Measurements from ENCODE around the gene VWA7.

The VWA7 gene

DNA sequence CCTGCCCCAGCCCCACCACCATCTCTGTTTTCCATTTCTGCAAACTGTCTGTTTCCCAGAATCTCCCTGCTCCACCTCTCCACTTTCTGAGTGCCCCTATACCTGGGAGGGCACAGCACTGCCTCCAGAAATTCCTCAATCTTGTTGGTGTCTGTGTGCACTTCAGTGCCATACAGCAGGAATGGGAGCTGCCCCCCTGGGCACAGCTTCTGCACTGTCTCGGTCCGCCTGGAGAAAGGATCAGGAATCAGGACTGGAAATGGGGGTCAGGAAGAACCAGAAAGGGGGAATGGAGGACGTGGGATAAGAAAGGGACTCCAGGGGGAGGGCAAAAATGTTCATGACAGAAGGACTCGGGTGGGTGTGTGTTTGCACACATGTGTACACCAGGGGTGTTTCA lies 43.4 kb downstream of the VWA7 start:
- peak overlapping the region; percentile 93 for H3K27ac ChIP-seq (ENCODE audit: poor library complexity, severe bottlenecking)

DNA sequence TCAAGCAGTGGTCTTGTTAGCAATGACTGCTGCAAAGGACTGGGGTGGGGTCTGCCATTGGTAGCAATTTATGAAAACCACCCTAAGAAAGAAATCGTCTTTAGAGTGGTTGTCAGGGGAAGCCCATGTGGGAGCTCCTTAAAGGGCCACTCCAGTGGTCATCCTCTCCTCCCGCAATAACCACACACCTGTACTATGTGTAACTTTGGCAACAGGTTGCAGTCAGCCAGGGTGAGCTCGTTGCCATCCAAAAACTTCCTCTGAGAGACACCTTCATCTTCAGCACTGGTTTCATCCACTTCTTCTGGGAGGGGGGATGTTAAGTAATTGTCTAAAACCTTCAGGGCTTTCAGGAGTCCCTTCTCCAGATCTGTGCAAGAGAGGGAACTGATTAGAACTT lies 45.1 kb downstream of the VWA7 start:
- Histone ChIP-seq H3K27ac (ENCODE audit: poor library complexity, severe bottlenecking) (no peak overlapping the region), H3K4me1 (ENCODE audit: insufficient read depth, poor library complexity, severe bottlenecking) (peaks cover 19% of the 10 kb centered on the region), H3K9me3 (ENCODE audit: severe bottlenecking) (no peaks in the 10 kb centered on the region), H3K36me3 (ENCODE audit: low read depth) (peaks cover 50% of the 10 kb centered on the region), H3K4me3 (ENCODE audit: severe bottlenecking) (no peak overlapping the region), H3K27me3 (ENCODE audit: insufficient read depth, poor library complexity, severe bottlenecking) (no peaks in the 10 kb centered on the region)
- DNase-seq (ENCODE audit: low spot score), result no peak
- TF ChIP-seq, protein P1, sequence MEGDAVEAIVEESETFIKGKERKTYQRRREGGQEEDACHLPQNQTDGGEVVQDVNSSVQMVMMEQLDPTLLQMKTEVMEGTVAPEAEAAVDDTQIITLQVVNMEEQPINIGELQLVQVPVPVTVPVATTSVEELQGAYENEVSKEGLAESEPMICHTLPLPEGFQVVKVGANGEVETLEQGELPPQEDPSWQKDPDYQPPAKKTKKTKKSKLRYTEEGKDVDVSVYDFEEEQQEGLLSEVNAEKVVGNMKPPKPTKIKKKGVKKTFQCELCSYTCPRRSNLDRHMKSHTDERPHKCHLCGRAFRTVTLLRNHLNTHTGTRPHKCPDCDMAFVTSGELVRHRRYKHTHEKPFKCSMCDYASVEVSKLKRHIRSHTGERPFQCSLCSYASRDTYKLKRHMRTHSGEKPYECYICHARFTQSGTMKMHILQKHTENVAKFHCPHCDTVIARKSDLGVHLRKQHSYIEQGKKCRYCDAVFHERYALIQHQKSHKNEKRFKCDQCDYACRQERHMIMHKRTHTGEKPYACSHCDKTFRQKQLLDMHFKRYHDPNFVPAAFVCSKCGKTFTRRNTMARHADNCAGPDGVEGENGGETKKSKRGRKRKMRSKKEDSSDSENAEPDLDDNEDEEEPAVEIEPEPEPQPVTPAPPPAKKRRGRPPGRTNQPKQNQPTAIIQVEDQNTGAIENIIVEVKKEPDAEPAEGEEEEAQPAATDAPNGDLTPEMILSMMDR (IDR thresholded peaks at IDR 0.05; ENCODE audit: poor library complexity, severe bottlenecking), result no peak
- ATAC-seq (ENCODE audit: low read depth), result no peak

More for the DNA sequence above, 43.4 kb downstream of the VWA7 start:
- TF ChIP-seq, protein P1 (IDR thresholded peaks at IDR 0.05; ENCODE audit: poor library complexity, severe bottlenecking), result no peak
- ATAC-seq (ENCODE audit: low read depth) (no peak), DNase-seq (ENCODE audit: low spot score) (no peak)
- peaks cover 50% of the 10 kb centered on the region for H3K36me3 ChIP-seq (ENCODE audit: low read depth)
- no peaks in the 10 kb centered on the region for H3K27me3 ChIP-seq (ENCODE audit: insufficient read depth, poor library complexity, severe bottlenecking)
- no peak overlapping the region for H3K4me3 ChIP-seq (ENCODE audit: severe bottlenecking)
- H3K4me1 ChIP-seq (ENCODE audit: insufficient read depth, poor library complexity, severe bottlenecking), result peaks cover 33% of the 10 kb centered on the region
- no peaks in the 10 kb centered on the region for H3K9me3 ChIP-seq (ENCODE audit: severe bottlenecking)

DNA sequence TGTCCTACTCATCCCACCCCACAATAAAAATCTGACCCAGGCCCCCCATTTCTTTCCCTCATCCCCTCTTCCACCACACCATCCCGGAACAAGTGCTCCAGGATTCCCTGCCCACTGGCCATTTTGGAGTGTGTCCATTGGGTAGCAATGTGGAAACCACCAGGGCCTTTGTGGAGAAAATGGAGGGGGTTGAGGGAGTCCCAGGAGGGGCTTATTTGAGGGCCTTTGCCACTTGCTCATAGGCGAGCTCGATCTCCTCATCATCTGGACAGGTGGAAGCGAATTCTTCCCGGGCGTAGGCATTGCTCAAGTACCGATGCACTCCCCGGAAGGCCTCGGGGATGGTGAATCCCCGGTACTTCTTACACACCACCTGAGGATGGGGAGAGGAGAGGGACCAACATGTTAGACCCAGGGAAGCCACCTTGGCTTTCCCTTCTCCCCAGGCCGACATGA lies 46.5 kb downstream of the VWA7 start:
- Histone ChIP-seq H3K9me3 (ENCODE audit: severe bottlenecking) (no peaks in the 10 kb centered on the region), H3K27ac (ENCODE audit: poor library complexity, severe bottlenecking) (peak overlapping the region; percentile 63), H3K4me1 (ENCODE audit: insufficient read depth, poor library complexity, severe bottlenecking) (peaks cover 13% of the 10 kb centered on the region), H3K27me3 (ENCODE audit: insufficient read depth, poor library complexity, severe bottlenecking) (no peaks in the 10 kb centered on the region), H3K4me3 (ENCODE audit: severe bottlenecking) (no peak overlapping the region), H3K36me3 (ENCODE audit: low read depth) (peaks cover 50% of the 10 kb centered on the region)
- no peak for ATAC-seq (ENCODE audit: low read depth)
- DNase-seq (ENCODE audit: low spot score), result no peak
- TF ChIP-seq, protein P1 (IDR thresholded peaks at IDR 0.05; ENCODE audit: poor library complexity, severe bottlenecking), result no peak

DNA sequence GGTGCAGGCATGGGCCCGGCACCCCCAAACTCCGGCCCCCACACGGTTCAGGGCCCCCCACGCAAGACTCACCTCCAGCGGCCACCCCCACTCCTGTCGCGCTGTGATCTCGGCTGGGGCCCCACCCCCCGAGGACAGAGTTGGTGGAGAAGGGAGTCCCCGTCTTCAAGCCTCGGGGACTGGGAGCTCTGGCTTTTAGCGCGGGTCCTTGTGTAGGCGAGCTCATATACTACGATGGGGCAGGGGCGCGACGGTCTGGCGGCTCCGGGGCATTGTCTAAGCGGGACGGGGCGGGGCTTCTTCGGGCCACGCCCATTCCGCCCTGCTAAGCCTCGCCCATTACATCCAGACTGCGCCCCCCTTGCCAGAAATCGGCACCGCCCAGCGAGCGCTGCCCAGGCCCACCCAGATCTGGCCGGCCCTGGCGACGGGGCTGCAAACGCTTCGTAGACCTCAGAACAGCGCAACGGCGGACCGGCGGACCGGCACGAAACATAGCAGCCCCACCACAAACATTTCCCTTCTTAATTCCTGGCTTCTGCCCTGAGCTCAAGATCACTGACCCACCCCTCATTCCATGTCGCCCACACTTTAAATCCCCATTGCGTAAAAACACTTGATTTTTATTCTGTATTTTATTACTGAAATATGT lies 47.0 kb downstream of the VWA7 start:
- H3K4me1 ChIP-seq (ENCODE audit: insufficient read depth, poor library complexity, severe bottlenecking), result peaks cover 13% of the 10 kb centered on the region
- peaks cover 50% of the 10 kb centered on the region for H3K36me3 ChIP-seq (ENCODE audit: low read depth)
- H3K27me3 ChIP-seq (ENCODE audit: insufficient read depth, poor library complexity, severe bottlenecking), result no peaks in the 10 kb centered on the region
- TF ChIP-seq, protein P1 (IDR thresholded peaks at IDR 0.05; ENCODE audit: poor library complexity, severe bottlenecking), result no peak
- H3K27ac ChIP-seq (ENCODE audit: poor library complexity, severe bottlenecking), result peak overlapping the region; percentile 63
- DNase-seq (ENCODE audit: low spot score) (no peak), ATAC-seq (ENCODE audit: low read depth) (peak; percentile 61)
- no peaks in the 10 kb centered on the region for H3K9me3 ChIP-seq (ENCODE audit: severe bottlenecking)
- peak overlapping the region; percentile 66 for H3K4me3 ChIP-seq (ENCODE audit: severe bottlenecking)

DNA sequence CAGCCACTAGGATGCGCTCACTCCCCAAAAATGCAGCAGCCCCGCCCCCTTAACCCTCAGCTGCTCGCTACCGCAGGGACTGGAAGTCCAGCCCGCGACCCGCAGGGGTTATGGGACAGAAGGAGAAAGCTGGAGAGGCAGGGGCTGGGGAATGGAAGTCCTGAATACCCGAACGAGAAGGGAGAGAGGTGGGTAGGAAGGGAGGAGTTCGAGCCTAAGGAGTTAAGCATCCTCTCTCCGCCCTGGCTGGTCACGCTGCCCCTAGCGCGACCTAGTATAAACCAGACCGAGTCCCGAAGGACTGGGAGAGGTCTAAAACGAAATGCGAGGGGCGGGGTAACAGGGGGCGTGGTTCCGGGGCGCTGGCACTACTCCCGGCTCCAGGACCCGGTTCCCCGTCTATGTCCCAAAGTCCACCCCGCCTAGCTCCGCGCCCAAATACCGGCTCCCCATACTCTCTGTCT lies 47.6 kb downstream of the VWA7 start:
- H3K9me3 ChIP-seq (ENCODE audit: severe bottlenecking), result no peaks in the 10 kb centered on the region
- no peaks in the 10 kb centered on the region for H3K27me3 ChIP-seq (ENCODE audit: insufficient read depth, poor library complexity, severe bottlenecking)
- peak overlapping the region; percentile 66 for H3K4me3 ChIP-seq (ENCODE audit: severe bottlenecking)
- H3K36me3 ChIP-seq (ENCODE audit: low read depth), result peaks cover 44% of the 10 kb centered on the region
- peak overlapping the region; percentile 63 for H3K27ac ChIP-seq (ENCODE audit: poor library complexity, severe bottlenecking)
- TF ChIP-seq, protein P1 (IDR thresholded peaks at IDR 0.05; ENCODE audit: poor library complexity, severe bottlenecking), result peak; percentile 85
- DNase-seq (ENCODE audit: low spot score) (peak; percentile 89), ATAC-seq (ENCODE audit: low read depth) (peak; percentile 81)
- H3K4me1 ChIP-seq (ENCODE audit: insufficient read depth, poor library complexity, severe bottlenecking), result peaks cover 12% of the 10 kb centered on the region

All from RWPE2 (cell line).